ENCODE data around the gene PLXNA4.

Gene PLXNA4

GRCh38 chr7:132438926-132439325, 137.3 kb downstream of the PLXNA4 start:
- no peak for DNase-seq (ENCODE audit: low read depth)

DNA sequence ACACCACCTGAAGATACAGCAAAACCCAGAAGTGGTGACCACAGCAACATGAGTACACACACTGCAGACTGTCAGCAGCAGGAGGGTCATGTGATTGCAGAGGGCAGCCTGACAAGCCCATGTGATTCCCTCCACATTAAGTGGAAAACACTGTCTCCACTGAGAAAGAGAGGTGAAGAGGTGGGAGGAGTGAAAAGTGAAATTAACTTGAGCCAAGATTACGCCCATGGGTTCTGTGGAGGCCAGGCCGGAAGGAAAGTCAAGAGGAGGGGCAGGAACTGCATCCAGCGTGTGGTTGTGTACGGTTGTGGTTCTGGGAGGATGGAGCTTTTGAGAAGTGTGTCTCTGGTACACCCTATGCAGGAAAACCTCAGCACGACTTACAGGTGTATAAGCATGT, 138.5 kb downstream of the PLXNA4 start:
- DNase-seq (ENCODE audit: low read depth) = no peak

- no peak for DNase-seq (ENCODE audit: low read depth)
These were observed 140.1 kb downstream of the PLXNA4 start for GRCh38 chr7:132436121-132436520.

DNA sequence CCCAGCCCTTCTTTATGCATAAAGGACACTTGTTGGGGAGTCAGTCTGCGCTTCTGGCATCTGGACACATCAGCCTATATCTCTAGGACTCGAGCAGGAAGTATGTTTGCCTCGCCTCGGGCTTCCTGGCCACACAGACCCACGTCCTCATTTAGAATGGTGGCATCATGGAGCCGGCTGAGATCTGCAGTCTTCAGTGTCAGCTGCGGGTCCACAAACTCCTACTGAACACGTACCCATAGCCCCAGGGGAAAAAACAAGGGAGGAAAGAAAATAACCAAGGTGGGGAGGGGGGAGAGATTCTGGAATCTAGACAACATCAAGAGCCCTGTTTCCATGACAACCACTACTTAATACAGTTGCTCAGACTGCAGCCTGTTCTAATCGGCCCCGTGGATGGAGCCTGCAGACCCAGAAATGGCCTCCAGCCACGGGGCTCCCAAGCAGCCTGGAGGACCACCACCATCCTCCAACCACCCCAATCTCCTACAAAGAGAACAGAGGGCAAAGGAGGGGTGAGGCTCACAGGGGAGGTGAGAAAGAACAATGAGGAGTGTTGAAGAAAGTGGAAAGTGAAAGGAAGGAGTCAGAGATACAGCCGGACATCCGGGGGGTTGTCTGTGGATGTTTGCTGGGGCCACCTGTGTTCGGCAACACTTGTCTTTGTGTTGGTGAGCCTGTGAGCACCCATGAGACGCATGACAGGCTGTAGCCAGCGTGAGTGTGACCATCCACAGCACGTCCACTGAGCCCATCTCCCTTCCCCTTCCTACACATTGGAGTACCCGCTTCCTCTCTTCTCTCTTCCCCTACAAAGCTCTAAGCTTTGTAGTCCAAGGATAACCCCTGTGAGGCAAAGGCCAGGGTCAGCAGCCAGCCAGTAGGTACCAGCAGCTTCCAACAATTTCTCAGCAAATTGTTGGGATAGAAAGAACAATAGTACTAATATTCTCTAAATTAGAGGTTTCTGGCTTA, 141.0 kb downstream of the PLXNA4 start:
- no peak for DNase-seq (ENCODE audit: low read depth)

DNA sequence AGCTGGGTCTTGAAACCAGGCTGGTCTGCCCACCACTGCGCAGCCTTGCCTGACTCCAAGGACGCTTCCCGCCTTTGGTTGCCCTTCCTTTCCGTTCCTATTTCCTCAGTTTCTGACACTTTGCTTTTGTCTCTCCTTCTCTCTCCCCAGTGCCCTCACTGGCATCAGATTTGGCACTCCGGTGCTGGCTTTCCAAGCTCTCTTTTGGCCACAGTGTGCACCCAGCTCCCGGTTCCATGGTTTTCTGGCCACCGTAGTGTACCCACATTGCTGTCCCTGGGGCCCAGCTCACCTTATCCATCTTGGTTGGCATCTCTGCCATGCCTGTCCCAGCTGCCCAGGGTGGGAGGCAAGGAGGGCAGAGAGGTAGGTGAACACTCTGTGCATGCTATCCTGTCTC, 142.2 kb downstream of the PLXNA4 start:
- no peak for DNase-seq (ENCODE audit: low read depth)

DNA sequence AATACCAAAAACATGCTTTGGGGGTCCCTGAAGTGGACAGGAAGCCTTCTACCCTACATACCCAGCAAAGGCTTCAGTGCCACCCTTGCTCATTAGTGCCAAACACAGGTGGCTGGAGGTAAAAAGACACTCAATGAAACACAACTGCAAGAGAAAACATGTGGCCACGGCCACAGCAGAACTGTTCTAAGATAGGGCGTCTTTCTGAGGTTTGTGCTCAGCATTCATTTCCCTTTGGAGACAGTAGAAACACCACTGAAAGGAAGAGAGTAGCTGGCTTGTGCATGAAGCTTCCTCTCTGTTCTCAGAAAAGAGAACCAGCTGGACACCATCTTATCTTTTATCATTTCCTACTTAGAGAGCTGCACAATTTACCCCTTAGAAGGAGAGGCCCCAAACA, 143.0 kb downstream of the PLXNA4 start:
- DNase-seq (ENCODE audit: low read depth) = no peak

DNA sequence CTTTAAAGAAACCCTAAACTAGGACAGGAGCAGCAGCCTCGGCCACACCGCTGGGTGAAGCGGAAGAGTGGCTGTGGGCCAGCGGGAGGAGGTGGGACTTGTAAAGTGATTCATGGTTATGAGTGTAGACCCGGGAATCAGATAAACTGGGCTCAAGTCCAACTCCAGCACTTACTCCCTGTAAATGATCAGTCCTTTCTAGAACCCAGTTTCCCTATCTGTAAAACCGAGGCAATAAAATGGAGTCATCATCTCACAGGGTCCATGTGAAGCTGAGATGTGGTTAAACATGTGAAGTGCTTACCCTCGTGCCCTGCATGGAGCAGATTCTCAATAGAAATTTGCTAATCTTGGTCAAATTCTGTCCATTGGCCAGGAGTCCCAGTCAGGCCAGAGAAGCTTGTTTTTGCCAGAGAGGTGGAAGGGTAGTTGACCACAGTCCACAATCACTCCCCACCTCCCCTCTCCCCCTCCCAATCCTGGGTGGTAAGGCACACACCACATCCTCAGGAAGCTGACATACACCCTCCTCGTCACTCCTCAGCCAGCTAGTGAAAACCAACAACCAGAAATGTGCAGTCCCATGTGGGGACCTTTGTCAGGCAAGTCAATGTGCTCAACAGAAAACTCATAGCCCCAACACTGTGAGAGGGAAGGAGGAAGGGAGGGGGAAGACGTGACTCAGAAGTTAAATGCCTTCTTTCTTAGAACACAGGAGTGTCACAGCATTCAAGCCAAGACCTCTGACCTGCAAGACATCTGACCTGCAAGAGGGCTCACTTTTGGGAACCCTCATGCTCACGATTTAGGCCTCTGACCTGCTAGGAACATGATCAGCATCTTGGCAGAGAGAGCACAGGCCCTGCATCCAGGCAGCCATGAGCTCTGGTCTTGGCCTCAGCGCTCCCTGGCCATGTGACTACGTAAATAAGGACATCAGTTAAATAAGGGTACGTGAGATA, 145.1 kb downstream of the PLXNA4 start:
- DNase-seq (ENCODE audit: low read depth) = peak; percentile 37

DNA sequence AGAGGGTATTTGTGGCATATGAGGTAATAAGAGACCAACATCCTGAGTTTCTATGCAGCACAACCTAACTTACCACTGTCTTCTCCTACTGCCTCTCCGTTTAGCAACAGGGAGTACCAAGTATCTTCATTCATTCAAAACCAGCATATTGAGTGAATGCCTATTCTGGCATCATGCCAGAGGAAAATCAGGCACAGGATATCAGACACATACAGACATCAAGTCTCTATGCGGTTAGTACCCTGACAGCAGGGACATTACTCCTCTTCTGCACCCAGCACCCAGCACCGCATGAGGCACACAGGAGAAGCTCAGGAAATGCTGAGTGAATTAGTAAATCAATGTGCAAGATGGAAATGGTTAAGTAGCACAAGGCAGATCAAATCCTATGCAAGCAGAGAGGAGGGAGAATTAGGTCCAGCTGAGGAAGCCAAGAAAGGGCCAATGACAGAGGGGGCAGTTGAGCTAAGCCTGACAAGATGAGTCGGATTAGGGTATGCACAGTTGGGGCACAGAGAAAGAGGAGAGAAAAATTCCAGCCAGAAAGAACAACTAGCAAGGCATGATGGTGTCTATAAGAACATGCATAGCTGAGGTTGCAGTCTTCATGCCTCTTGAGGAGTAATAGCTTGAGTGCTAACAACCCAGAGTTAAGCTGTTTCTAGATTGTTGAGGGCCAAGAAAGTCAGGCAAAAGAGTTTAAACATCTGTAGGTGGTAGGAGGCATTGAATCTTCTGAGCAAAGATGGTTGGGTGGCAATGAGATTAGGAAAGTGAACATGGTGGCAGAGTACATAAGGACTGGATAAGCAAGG, 146.0 kb downstream of the PLXNA4 start:
- no peak for DNase-seq (ENCODE audit: low read depth)

DNA sequence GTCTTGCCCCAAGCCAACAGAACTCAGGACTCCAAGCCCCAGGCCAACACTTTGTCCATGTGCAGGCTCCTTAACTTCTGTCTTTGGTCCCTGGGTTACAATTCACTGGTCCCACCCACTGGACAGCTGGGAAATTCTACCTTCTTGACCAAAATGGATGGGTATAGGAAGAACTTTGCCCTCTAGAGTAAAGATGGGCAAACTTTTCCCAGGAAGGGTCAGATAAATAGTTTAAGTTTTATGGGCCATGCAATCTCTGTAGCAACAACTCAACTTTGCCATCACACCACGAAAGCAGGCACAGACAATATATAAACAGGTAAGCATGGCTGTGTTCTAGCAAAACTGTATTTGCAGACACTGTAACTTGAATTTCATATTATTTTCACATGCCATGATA, 147.1 kb downstream of the PLXNA4 start:
- no peak for DNase-seq (ENCODE audit: low read depth)

DNA sequence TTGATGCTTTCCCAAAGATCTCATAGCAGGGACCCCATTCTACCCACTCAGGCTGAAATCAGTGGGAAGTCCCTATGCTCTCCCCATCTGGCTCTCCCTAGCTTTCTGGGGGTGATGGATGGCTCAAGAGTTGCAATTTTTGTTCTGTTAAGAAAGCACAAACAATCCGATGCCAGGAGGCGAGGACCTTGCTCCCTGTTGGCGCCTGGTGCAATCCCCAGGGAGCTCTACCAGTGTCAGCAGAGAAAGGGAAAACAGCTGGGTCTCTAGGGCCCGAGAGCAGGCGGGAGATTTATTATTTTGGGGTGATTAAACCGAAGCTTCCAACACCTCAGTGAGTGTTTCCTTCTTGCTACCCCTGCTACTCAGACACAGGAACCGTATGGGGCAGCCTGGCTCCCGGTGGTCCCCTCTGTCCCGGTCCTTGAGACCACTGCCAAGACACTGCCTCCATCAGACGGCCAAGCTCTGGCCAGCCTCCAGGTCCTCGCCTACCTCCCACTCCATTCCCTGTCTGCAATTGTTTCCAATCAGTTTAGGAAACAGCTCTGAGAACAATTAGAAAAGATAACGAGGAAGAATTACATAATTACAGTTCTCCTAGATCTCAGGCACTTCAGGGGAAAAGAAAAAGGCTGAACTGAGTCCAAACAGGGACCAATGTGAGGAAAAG, 147.9 kb downstream of the PLXNA4 start:
- no peak for DNase-seq (ENCODE audit: low read depth)

DNA sequence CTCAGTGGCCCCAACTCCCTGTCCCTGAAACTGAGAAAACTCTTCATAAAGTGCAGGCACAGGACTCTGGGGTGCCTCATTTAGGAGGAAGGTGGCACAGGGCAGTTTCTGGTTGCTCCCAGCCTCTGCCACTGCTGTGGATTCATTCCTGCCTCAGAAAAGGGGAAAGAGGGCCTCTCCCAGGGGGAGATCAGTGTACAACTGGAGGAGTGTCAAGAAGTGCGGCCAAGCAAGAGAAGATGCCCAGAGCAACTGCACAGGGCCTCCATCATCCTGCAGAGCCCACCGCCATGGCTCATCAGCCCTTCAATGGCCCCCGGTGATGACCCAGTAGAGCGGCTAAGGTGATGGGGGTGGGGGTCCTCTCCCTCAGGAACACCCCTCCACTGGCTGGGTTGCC, 150.3 kb downstream of the PLXNA4 start:
- DNase-seq (ENCODE audit: low read depth) = no peak

DNA sequence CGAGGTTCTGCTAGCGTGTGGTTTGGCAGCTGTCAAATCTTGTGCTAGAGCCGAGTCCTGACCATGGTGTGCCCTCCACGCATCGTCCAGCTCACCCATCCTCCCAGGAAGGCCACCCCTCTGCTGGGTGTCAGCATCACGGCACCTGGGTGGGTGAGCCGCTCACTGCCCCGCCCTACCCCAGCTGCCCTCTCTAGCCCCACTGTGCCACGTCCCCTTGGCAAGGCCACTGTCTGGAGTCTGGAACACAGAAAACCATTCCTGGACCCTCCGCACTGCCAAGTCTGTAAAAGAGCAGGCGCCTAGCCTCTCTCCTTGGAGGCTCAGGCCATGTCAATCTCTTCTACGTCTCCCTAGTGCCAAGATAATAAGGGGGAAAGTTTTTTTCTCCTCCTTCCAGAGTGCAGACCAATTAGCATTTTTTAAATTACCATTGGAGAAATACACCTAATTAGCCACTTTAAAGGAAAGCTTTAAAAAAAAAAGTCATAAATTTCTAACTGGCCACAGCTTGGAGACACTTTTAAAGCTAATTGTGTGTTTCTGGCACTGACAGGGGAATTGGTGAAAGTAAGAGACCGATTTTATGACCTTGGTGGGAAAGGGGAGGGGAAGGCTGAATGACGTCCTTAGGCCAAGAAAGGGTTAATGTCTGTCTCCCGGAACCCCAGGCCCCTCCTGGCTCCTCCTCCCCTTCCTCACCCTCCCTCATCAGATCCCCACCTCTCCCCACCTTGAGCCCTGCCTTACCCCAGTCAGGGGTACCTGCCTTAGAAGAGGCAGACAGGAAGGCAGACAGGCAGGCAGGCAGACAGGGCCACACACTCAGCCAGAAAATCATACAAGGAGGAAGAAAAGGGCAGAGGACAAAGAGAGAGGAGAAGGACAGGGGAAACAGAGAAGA, 151.2 kb downstream of the PLXNA4 start:
- DNase-seq (ENCODE audit: low read depth) = no peak

GRCh38 chr7:132424277-132424676, 152.0 kb downstream of the PLXNA4 start:
- DNase-seq (ENCODE audit: low read depth) = no peak

GRCh38 chr7:132423594-132424200, 152.6 kb downstream of the PLXNA4 start:
- no peak for DNase-seq (ENCODE audit: low read depth)

- DNase-seq (ENCODE audit: low read depth) = no peak
These were observed 153.7 kb downstream of the PLXNA4 start for GRCh38 chr7:132422502-132423111.

- DNase-seq (ENCODE audit: low read depth) = no peak
These were observed 155.7 kb downstream of the PLXNA4 start for GRCh38 chr7:132420527-132420926.

DNA sequence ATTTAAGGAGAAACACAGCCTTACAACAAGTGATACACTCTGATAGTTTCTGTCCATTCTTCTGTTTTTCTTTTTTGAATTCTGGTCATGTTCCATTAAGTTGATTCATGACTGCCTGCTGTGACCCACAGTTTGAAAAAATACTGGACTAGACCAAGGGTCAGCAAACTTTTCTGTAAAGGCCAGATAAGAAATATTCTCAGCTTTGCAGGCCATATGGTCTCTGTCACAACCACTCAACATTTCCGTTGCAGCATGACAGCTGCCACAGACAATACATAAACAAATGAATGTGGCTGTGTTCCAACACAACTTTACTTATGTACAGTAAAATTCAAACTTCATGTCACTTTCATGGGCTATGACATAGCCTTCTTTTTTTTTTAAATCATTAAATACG, 156.7 kb downstream of the PLXNA4 start:
- no peak for DNase-seq (ENCODE audit: low read depth)

GRCh38 chr7:132418840-132419239, 157.4 kb downstream of the PLXNA4 start:
- no peak for DNase-seq (ENCODE audit: low read depth)
